A673 (cell line): ENCODE measurements around the gene TRIM65.

Source experiments
- EZH2 ChIP-seq: fragments of 200-600 bp; sonication (generic); IDR thresholded peaks from 2 replicates; pipeline ENCODE4 v1.6.1; 2017; ENCODE audit warnings: borderline replicate concordance, low read depth, mild to moderate bottlenecking, mixed read lengths, antibody characterized with exemption, low read length; ENCODE audit not compliant: poor library complexity, severe bottlenecking
- TF ChIP-seq, protein P1 (sequence below): fragments of 300-800, 200-600 bp; sonication (generic); conservative IDR thresholded peaks from 2 replicates; pipeline ENCODE4 v1.5.1; 2017; ENCODE audit warnings: low read depth, mild to moderate bottlenecking, antibody characterized with exemption, low read length, moderate library complexity, mixed read lengths

- TF ChIP-seq, protein P1, sequence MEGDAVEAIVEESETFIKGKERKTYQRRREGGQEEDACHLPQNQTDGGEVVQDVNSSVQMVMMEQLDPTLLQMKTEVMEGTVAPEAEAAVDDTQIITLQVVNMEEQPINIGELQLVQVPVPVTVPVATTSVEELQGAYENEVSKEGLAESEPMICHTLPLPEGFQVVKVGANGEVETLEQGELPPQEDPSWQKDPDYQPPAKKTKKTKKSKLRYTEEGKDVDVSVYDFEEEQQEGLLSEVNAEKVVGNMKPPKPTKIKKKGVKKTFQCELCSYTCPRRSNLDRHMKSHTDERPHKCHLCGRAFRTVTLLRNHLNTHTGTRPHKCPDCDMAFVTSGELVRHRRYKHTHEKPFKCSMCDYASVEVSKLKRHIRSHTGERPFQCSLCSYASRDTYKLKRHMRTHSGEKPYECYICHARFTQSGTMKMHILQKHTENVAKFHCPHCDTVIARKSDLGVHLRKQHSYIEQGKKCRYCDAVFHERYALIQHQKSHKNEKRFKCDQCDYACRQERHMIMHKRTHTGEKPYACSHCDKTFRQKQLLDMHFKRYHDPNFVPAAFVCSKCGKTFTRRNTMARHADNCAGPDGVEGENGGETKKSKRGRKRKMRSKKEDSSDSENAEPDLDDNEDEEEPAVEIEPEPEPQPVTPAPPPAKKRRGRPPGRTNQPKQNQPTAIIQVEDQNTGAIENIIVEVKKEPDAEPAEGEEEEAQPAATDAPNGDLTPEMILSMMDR, result no peak
- no peak for TF ChIP-seq EZH2
Observed at GRCh38 chr17:75889454-75889853, 7.3 kb downstream of the TRIM65 start.
